ENCODE data around the gene DLG1. TPM values are rescaled to one million over a fixed set of nuclear protein-coding genes. Genes with fewer than 3 reads are reported as not detected.

The DLG1 gene
- total RNA-seq, 1 donor from 2014 or later = 60.1 TPM

GRCh38 chr3:197027896-197028727, 270.3 kb downstream of the DLG1 start:
- H3K9me3 ChIP-seq (replicated peaks) = no peaks in the 10 kb centered on the region
- intact Hi-C loops (cut with micrococcal nuclease) = no loop called here
- TF ChIP-seq CTCF (IDR thresholded peaks at IDR 0.05; ENCODE audit: borderline replicate concordance) = no peak
- peaks cover 43% of the 10 kb centered on the region for H3K4me1 ChIP-seq
- H3K27ac ChIP-seq (replicated peaks) = peak overlapping the region; percentile 78
- DNase-seq = no peak
- H3K36me3 ChIP-seq = no peaks in the 10 kb centered on the region
- H3K27me3 ChIP-seq (ENCODE audit: low read depth) = peaks cover 33% of the 10 kb centered on the region
- peak overlapping the region; percentile 70 for H3K4me3 ChIP-seq

GRCh38 chr3:197027151-197027895, 271.1 kb downstream of the DLG1 start:
- H3K4me3 ChIP-seq = no peak overlapping the region
- H3K4me1 ChIP-seq = peaks cover 47% of the 10 kb centered on the region
- peaks cover 40% of the 10 kb centered on the region for H3K27me3 ChIP-seq (ENCODE audit: low read depth)
- H3K36me3 ChIP-seq = no peaks in the 10 kb centered on the region
- intact Hi-C loops (cut with micrococcal nuclease) = no loop called here
- no peak for DNase-seq
- no peaks in the 10 kb centered on the region for H3K9me3 ChIP-seq (replicated peaks)
- no peak for TF ChIP-seq CTCF (IDR thresholded peaks at IDR 0.05; ENCODE audit: borderline replicate concordance)
- no peak overlapping the region for H3K27ac ChIP-seq (replicated peaks)

- H3K4me1 ChIP-seq = peaks cover 39% of the 10 kb centered on the region
- no peak overlapping the region for H3K27ac ChIP-seq (replicated peaks)
- intact Hi-C loops (cut with micrococcal nuclease) = no loop called here
- DNase-seq = no peak
- no peaks in the 10 kb centered on the region for H3K9me3 ChIP-seq (replicated peaks)
- no peak for TF ChIP-seq CTCF (IDR thresholded peaks at IDR 0.05; ENCODE audit: borderline replicate concordance)
- H3K36me3 ChIP-seq = no peaks in the 10 kb centered on the region
- no peak overlapping the region for H3K4me3 ChIP-seq
- peaks cover 48% of the 10 kb centered on the region for H3K27me3 ChIP-seq (ENCODE audit: low read depth)
These were observed 271.9 kb downstream of the DLG1 start for GRCh38 chr3:197026481-197026866.

- Histone ChIP-seq H3K27ac (replicated peaks) (no peak overlapping the region), H3K36me3 (no peaks in the 10 kb centered on the region), H3K9me3 (replicated peaks) (no peaks in the 10 kb centered on the region), H3K4me3 (no peak overlapping the region), H3K4me1 (peaks cover 34% of the 10 kb centered on the region), H3K27me3 (ENCODE audit: low read depth) (peaks cover 54% of the 10 kb centered on the region)
- no peak for TF ChIP-seq CTCF (IDR thresholded peaks at IDR 0.05; ENCODE audit: borderline replicate concordance)
- intact Hi-C loops (cut with micrococcal nuclease) = no loop called here
- DNase-seq = no peak
These were observed 272.5 kb downstream of the DLG1 start for GRCh38 chr3:197025736-197026480.

Data from left ventricle myocardium inferior (tissue), 1 donor.